Lower lobe of right lung (tissue), 2 donors: ENCODE measurements around the gene DCAF6. TPM values are rescaled to one million over a fixed set of nuclear protein-coding genes. Genes with fewer than 3 reads are reported as not detected.

Experiments used
- ATAC-seq, 2 donors: fragments of 200-7000 bp; cut with Tn5 transposase; one replicate each; pipeline ENCODE4 v1.9.1; 2020 to 2022; ENCODE audit warnings: mild to moderate bottlenecking in 2 of 2, moderate library complexity in 2 of 2
- DNase-seq: peaks from one replicate; pipeline ENCODE4 v3.0.0-alpha.2; 2020
- H3K27ac ChIP-seq: fragments of 200-600 bp; one replicate; pipeline ENCODE4 v1.8.0; 2022
- H3K27me3 ChIP-seq: fragments of 200-600 bp; one replicate; pipeline ENCODE4 v1.8.0; 2022; ENCODE audit warnings: low read depth
- H3K36me3 ChIP-seq: fragments of 200-600 bp; one replicate; pipeline ENCODE4 v1.8.0; 2022; ENCODE audit warnings: mild to moderate bottlenecking
- H3K4me1 ChIP-seq: fragments of 200-600 bp; one replicate; pipeline ENCODE4 v1.8.0; 2022
- H3K4me3 ChIP-seq: fragments of 200-600 bp; one replicate; pipeline ENCODE4 v1.8.0; 2022; ENCODE audit warnings: mild to moderate bottlenecking
- H3K9me3 ChIP-seq: fragments of 200-600 bp; one replicate; pipeline ENCODE4 v1.8.0; 2022
- intact Hi-C: fragments of 100-400 bp; cut with DNase I; formaldehyde crosslinking; loops from one replicate; pipeline ENCODE4 v1.11.0; 2022
- microRNA-seq: library from miRNA; unstranded; fragments of <30 nt; microRNA quantifications from one replicate; pipeline ENCODE4 v1.2.0, GENCODE V29; 2020; ENCODE audit warnings: borderline number of aligned reads
- total RNA-seq: library from RNA; stranded (reverse); fragmentation: NEBNext Ultra II Directional; extraction: Animal tissue kit (Norgen Biotek cat#: 25700); gene quantifications from one replicate; pipeline ENCODE4 v1.2.1, GENCODE V29; 2021
- TF ChIP-seq, protein P1 (sequence below): fragments of 200-600 bp; IDR thresholded peaks from one replicate; pipeline ENCODE4 v1.8.0; 2022; ENCODE audit warnings: antibody characterized with exemption, mild to moderate bottlenecking
- donor health status: DM: no; HTN: yes; CAD: no; lungs with severe emphysema.

The DCAF6 gene
- total RNA-seq, 1 donor from 2014 or later: 50.6 TPM

DNA sequence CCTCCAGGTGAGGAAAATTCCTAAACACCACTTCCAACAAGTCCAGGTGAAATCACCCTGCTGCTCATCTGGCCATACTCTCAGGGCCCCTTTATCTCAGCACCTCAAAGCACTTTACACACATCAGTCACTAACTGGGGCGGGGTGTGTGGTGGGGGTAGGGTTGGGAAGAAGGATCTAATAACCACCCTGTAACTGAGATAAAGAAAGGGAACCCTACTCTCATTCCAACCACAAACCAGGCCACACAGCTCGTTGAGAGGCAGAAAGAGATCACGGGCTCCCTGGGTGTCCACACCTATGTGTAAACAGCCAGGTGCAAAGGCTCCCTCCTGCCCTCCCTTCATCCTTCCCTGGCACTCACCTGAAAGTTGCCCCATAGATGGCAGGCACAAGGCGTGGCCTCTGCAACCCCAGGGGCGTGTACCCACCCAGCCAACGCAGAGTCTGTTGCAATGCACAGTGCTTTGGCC lies 179.9 kb downstream of the DCAF6 start:
- Histone ChIP-seq H3K9me3 (no peaks in the 10 kb centered on the region), H3K27ac (no peak overlapping the region), H3K36me3 (no peaks in the 10 kb centered on the region), H3K27me3 (no peaks in the 10 kb centered on the region), H3K4me1 (no peaks in the 10 kb centered on the region), H3K4me3 (no peak overlapping the region)
- ATAC-seq: peak; percentile 69 to 88
- TF ChIP-seq, protein P1, sequence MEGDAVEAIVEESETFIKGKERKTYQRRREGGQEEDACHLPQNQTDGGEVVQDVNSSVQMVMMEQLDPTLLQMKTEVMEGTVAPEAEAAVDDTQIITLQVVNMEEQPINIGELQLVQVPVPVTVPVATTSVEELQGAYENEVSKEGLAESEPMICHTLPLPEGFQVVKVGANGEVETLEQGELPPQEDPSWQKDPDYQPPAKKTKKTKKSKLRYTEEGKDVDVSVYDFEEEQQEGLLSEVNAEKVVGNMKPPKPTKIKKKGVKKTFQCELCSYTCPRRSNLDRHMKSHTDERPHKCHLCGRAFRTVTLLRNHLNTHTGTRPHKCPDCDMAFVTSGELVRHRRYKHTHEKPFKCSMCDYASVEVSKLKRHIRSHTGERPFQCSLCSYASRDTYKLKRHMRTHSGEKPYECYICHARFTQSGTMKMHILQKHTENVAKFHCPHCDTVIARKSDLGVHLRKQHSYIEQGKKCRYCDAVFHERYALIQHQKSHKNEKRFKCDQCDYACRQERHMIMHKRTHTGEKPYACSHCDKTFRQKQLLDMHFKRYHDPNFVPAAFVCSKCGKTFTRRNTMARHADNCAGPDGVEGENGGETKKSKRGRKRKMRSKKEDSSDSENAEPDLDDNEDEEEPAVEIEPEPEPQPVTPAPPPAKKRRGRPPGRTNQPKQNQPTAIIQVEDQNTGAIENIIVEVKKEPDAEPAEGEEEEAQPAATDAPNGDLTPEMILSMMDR: no peak
- intact Hi-C loops: no loop called here
- peak; percentile 60 for DNase-seq

DNA sequence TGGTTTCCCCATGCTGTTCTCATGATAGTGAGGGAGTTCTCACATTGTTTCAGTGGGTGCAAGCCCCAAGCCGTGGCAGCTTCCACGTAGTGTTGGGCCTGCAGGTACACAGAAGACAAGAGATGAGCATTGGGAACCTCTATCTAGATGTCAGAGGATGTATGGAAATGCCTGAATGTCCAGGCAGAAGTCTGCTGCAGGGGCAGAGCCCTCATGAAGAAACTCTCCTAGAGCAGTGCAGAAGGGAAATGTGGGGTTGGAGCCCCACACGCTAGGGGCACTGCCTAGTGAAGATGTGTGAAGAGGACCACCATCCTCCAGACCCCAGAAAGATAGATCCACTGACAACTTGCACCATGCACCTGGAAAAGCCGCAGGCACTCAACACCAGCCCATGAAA lies 183.3 kb downstream of the DCAF6 start:
- DNase-seq (no peak), ATAC-seq (no peak)
- TF ChIP-seq, protein P1: no peak
- no peaks in the 10 kb centered on the region for H3K36me3 ChIP-seq
- H3K27me3 ChIP-seq: no peaks in the 10 kb centered on the region
- no peak overlapping the region for H3K4me3 ChIP-seq
- no peak overlapping the region for H3K27ac ChIP-seq
- H3K9me3 ChIP-seq: no peaks in the 10 kb centered on the region
- intact Hi-C loops: no loop called here
- H3K4me1 ChIP-seq: no peaks in the 10 kb centered on the region

DNA sequence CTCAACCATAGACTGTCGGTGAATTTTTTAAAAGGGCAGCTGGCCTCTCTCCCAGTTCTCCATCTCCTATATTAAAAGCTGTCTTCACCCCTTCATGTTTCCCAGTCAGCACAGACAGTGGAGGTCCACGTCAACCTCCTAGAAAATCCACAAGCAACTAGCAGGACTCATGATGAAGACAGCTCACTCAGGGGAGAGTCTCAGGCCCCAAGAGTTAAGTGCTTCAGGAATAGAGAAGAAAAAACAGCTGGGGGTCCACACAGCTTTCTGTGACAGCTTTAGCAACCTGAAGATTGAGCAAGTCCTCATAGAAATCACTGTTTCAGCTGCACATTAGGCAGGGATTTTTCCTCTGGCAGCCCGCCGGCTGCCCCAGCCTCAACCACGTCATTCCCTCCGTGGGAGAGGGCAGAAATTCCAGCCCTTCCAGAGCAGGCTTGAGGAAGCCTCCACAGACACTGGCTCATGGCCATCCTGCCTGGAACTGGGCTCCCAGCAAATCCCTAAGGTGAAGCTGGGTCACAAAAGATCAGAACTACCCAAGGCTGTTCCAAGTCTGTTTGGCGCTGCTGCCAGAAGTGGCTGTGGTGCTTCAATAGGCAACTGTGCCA lies 185.0 kb downstream of the DCAF6 start:
- peak; percentile 55 to 61 for ATAC-seq
- TF ChIP-seq, protein P1: no peak
- Histone ChIP-seq H3K4me3 (no peak overlapping the region), H3K27ac (no peak overlapping the region), H3K27me3 (no peaks in the 10 kb centered on the region), H3K36me3 (no peaks in the 10 kb centered on the region), H3K9me3 (no peaks in the 10 kb centered on the region), H3K4me1 (no peaks in the 10 kb centered on the region)
- intact Hi-C loops: no loop called here
- DNase-seq: no peak

DNA sequence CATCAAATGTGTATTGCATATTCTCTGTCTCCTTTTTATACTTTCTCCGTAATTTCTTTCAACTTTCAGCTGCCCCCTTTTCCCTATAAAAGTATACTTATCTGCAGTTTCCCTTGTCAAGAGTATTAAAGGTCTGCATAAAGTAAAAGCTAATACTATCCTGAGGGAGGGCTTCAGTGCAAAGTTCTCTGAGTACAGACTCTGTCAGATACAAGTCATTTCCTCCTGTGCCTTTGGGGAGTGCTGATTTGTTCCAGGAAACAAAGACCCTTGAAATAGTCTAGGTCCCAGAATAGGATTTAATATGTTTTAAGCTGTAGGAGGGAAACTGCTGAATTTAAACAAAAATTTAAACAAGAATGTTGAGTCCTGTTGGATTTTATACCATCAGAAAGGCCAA lies 188.6 kb downstream of the DCAF6 start:
- intact Hi-C loops: no loop called here

More for the DNA sequence above, 188.6 kb downstream of the DCAF6 start:
- no peaks in the 10 kb centered on the region for H3K27me3 ChIP-seq
- ATAC-seq: no peak
- H3K4me1 ChIP-seq: no peaks in the 10 kb centered on the region
- no peak overlapping the region for H3K27ac ChIP-seq
- DNase-seq: no peak
- H3K36me3 ChIP-seq: no peaks in the 10 kb centered on the region
- no peaks in the 10 kb centered on the region for H3K9me3 ChIP-seq
- H3K4me3 ChIP-seq: no peak overlapping the region
- TF ChIP-seq, protein P1: no peak

Small RNAs within 50 kb of the gene (microRNA-seq; reads per million reads assigned to microRNA genes)
- not detected for gene MIR1255B2

Other genes with a start within 250 kb of the DCAF6 start
- gene MPZL1, start 214.7 kb upstream of the DCAF6 start, total RNA-seq: 85.9 TPM
- 0.09 TPM for gene ADCY10, start 22.5 kb upstream of the DCAF6 start, total RNA-seq
- 49.6 TPM for gene MPC2, start 389 bp downstream of the DCAF6 start, total RNA-seq
- gene GPR161, start 200.2 kb downstream of the DCAF6 start, total RNA-seq: 9.6 TPM
- gene TIPRL, start 242.3 kb downstream of the DCAF6 start, total RNA-seq: 23.7 TPM